ENCODE measurements around the gene ANKRD27. TPM values are rescaled to one million over a fixed set of nuclear protein-coding genes. Genes with fewer than 3 reads are reported as not detected.

Gene ANKRD27
- total RNA-seq, 1 donor from 2014 or later: 36.4 TPM

- H3K36me3 Mint-ChIP-seq (ENCODE audit: insufficient read depth): no peaks in the 10 kb centered on the region
- no peak overlapping the region for H3K4me3 Mint-ChIP-seq (ENCODE audit: low read depth)
- H3K4me1 Mint-ChIP-seq (ENCODE audit: low read depth): no peaks in the 10 kb centered on the region
- peaks cover 10% of the 10 kb centered on the region for H3K27me3 Mint-ChIP-seq
- peaks cover under 1% of the 10 kb centered on the region for H3K9me3 Mint-ChIP-seq (ENCODE audit: low read depth)
- no peak for DNase-seq (ENCODE audit: low spot score, unreplicated experiment)
- TF ChIP-seq CTCF (IDR thresholded peaks at IDR 0.05; ENCODE audit: unreplicated experiment): no peak
- no peak overlapping the region for H3K27ac Mint-ChIP-seq
Measured at GRCh38 chr19:32567486-32567885, 107.5 kb downstream of the ANKRD27 start.

GRCh38 chr19:32566246-32566830 is 108.6 kb downstream of the ANKRD27 start:
- Mint-ChIP-seq H3K27me3 (peaks cover 10% of the 10 kb centered on the region), H3K9me3 (ENCODE audit: low read depth) (no peaks in the 10 kb centered on the region), H3K27ac (no peak overlapping the region), H3K36me3 (ENCODE audit: insufficient read depth) (no peaks in the 10 kb centered on the region), H3K4me3 (ENCODE audit: low read depth) (no peak overlapping the region), H3K4me1 (ENCODE audit: low read depth) (no peaks in the 10 kb centered on the region)
- DNase-seq (ENCODE audit: low spot score, unreplicated experiment): no peak
- no peak for TF ChIP-seq CTCF (IDR thresholded peaks at IDR 0.05; ENCODE audit: unreplicated experiment)

- H3K9me3 Mint-ChIP-seq (ENCODE audit: low read depth): no peaks in the 10 kb centered on the region
- H3K4me1 Mint-ChIP-seq (ENCODE audit: low read depth): no peaks in the 10 kb centered on the region
- no peak overlapping the region for H3K4me3 Mint-ChIP-seq (ENCODE audit: low read depth)
- TF ChIP-seq CTCF (IDR thresholded peaks at IDR 0.05; ENCODE audit: unreplicated experiment): no peak
- H3K27me3 Mint-ChIP-seq: peaks cover 2% of the 10 kb centered on the region
- no peak for DNase-seq (ENCODE audit: low spot score, unreplicated experiment)
- no peaks in the 10 kb centered on the region for H3K36me3 Mint-ChIP-seq (ENCODE audit: insufficient read depth)
- no peak overlapping the region for H3K27ac Mint-ChIP-seq
Measured at GRCh38 chr19:32563761-32564160, 111.2 kb downstream of the ANKRD27 start.

GRCh38 chr19:32558607-32559228 is 116.3 kb downstream of the ANKRD27 start:
- H3K27me3 Mint-ChIP-seq: no peaks in the 10 kb centered on the region

GRCh38 chr19:32555786-32556185 is 119.2 kb downstream of the ANKRD27 start:
- Mint-ChIP-seq H3K36me3 (ENCODE audit: insufficient read depth) (no peaks in the 10 kb centered on the region), H3K27me3 (no peaks in the 10 kb centered on the region), H3K9me3 (ENCODE audit: low read depth) (no peaks in the 10 kb centered on the region), H3K4me3 (ENCODE audit: low read depth) (no peak overlapping the region), H3K4me1 (ENCODE audit: low read depth) (no peaks in the 10 kb centered on the region), H3K27ac (no peak overlapping the region)
- no peak for DNase-seq (ENCODE audit: low spot score, unreplicated experiment)
- TF ChIP-seq CTCF (IDR thresholded peaks at IDR 0.05; ENCODE audit: unreplicated experiment): no peak

More at GRCh38 chr19:32558607-32559228, 116.3 kb downstream of the ANKRD27 start:
- no peak for DNase-seq (ENCODE audit: low spot score, unreplicated experiment)
- Mint-ChIP-seq H3K4me3 (ENCODE audit: low read depth) (no peak overlapping the region), H3K9me3 (ENCODE audit: low read depth) (no peaks in the 10 kb centered on the region), H3K27ac (no peak overlapping the region), H3K36me3 (ENCODE audit: insufficient read depth) (no peaks in the 10 kb centered on the region), H3K4me1 (ENCODE audit: low read depth) (no peaks in the 10 kb centered on the region)
- TF ChIP-seq CTCF (IDR thresholded peaks at IDR 0.05; ENCODE audit: unreplicated experiment): no peak

All from progenitor cell of endocrine pancreas (in vitro differentiated cells).